Endothelial cell of umbilical vein (primary cell): ENCODE data around the gene PTPN22. TPM values are rescaled to one million over a fixed set of nuclear protein-coding genes. Genes with fewer than 3 reads are reported as not detected.

Source experiments
- BruUV-seq: library from RNA; stranded (reverse); fragments of 400-500 nt; replicated peaks from 2 replicates; lab custom pipeline; 2021; lab: Mats Ljungman, UMichigan
- CTCF ChIA-PET: fragments of 300-600, 350-600 bp; sonication (Branson Sonifier 250); formaldehyde crosslinking; loops from one replicate; lab custom pipeline; 2021; ENCODE audit warnings: antibody characterized with exemption, inconsistent platforms; lab: Charles Lee
- POLR2A ChIA-PET: fragments of 300-600, 350-600 bp; sonication (Branson Sonifier 250); formaldehyde crosslinking; loops from one replicate; lab custom pipeline; 2021; ENCODE audit warnings: antibody characterized with exemption, inconsistent platforms; lab: Charles Lee
- DNase-seq: peaks from one replicate; pipeline ENCODE4 v3.0.0-alpha.2; 2011; ENCODE audit warnings: low read depth, low spot score
- FAIRE-seq: peaks from 2 replicates; lab custom pipeline; 2011; peaks lifted over from hg19 to GRCh38; lab: Jason Lieb, UNC
- H2AFZ ChIP-seq: 2 replicates; pipeline ENCODE4 v1.6.0; 2012; ENCODE audit warnings: low read depth, low read length, control low read depth, inconsistent platforms
- H3K27ac ChIP-seq: 2 replicates; pipeline ENCODE4 v1.5.1; 2011; ENCODE audit warnings: low read depth, mild to moderate bottlenecking, control low read depth, low read length, moderate library complexity; ENCODE audit not compliant: insufficient read depth
- H3K27me3 ChIP-seq, 2 experiments: 2 replicates each; pipeline versions ENCODE4 v1.6.0 to v1.6.1; 2011; ENCODE audit warnings: low read length in 2 of 2, mixed read lengths in 1 of 2; ENCODE audit not compliant: control insufficient read depth in 2 of 2, insufficient read depth in 2 of 2
- H3K36me3 ChIP-seq, 2 experiments: 2 replicates in 1 of 2; 3 replicates in 1 of 2; pipeline ENCODE4 v1.5.1; 2011; ENCODE audit warnings: low read length in 2 of 2, mild to moderate bottlenecking in 1 of 2, moderate library complexity in 1 of 2; ENCODE audit not compliant: control insufficient read depth in 2 of 2, insufficient read depth in 2 of 2; ENCODE audit errors: extremely low read depth in 1 of 2
- H3K4me1 ChIP-seq: 3 replicates; pipeline ENCODE4 v1.5.1; 2011; ENCODE audit warnings: mild to moderate bottlenecking, low read length; ENCODE audit not compliant: control insufficient read depth, insufficient read depth; ENCODE audit errors: extremely low read depth
- H3K4me2 ChIP-seq: 2 replicates; pipeline ENCODE4 v1.6.1; 2011; ENCODE audit warnings: low read length, control low read depth, mixed read lengths; ENCODE audit not compliant: insufficient read depth
- H3K4me3 ChIP-seq, 3 experiments: fragments of 200-600 bp in 1 of 3; sonication (generic), shearing (Covaris generic) in 1 of 3; replicated peaks in 1 of 3; 2 replicates each; pipeline ENCODE4 v1.5.1; 2011 to 2016; ENCODE audit warnings: control low read depth in 3 of 3, low read length in 3 of 3, mild to moderate bottlenecking in 2 of 3, inconsistent platforms in 1 of 3, low read depth in 1 of 3, moderate library complexity in 1 of 3; ENCODE audit not compliant: insufficient read depth in 1 of 3
- H3K79me2 ChIP-seq: 2 replicates; pipeline ENCODE4 v1.6.0; 2012; ENCODE audit warnings: low read length, inconsistent platforms; ENCODE audit not compliant: control insufficient read depth, insufficient read depth
- H3K9ac ChIP-seq: replicated peaks from 2 replicates; pipeline ENCODE3; 2011; ENCODE audit warnings: low read length, control low read depth; ENCODE audit not compliant: insufficient read depth; ENCODE audit errors: extremely low read depth
- H3K9me1 ChIP-seq: replicated peaks from 3 replicates; pipeline ENCODE4 v1.6.0; 2011; ENCODE audit warnings: mild to moderate bottlenecking, low read length; ENCODE audit not compliant: control insufficient read depth, insufficient read depth; ENCODE audit errors: extremely low read depth
- H3K9me3 ChIP-seq: replicated peaks from 2 replicates; pipeline ENCODE4 v1.5.1; 2012; ENCODE audit warnings: low read length, inconsistent platforms; ENCODE audit not compliant: control insufficient read depth, insufficient read depth
- H4K20me1 ChIP-seq: replicated peaks from 2 replicates; pipeline ENCODE3; 2011; ENCODE audit warnings: mild to moderate bottlenecking, low read length; ENCODE audit not compliant: control insufficient read depth, insufficient read depth; ENCODE audit errors: extremely low read depth
- EZH2 ChIP-seq: IDR thresholded peaks from 2 replicates; pipeline ENCODE4 v1.6.1; 2012; ENCODE audit warnings: borderline replicate concordance, low read depth, mild to moderate bottlenecking, moderate library complexity, low read length, inconsistent platforms; ENCODE audit not compliant: severe bottlenecking
- FOS ChIP-seq: IDR thresholded peaks from 2 replicates; pipeline ENCODE4 v1.6.1; 2011; ENCODE audit warnings: mild to moderate bottlenecking, low read length, moderate library complexity, borderline replicate concordance; ENCODE audit not compliant: insufficient read depth
- GATA2 ChIP-seq: IDR thresholded peaks from 2 replicates; pipeline ENCODE4 v1.7.0; 2011; ENCODE audit warnings: low read depth, mild to moderate bottlenecking, moderate library complexity, mixed read lengths, low read length; ENCODE audit not compliant: insufficient read length, insufficient read depth
- JUN ChIP-seq: IDR thresholded peaks from 2 replicates; pipeline ENCODE4 v1.6.1; 2011; ENCODE audit warnings: borderline replicate concordance, low read depth; ENCODE audit not compliant: insufficient read length, insufficient read depth
- MYC ChIP-seq: IDR thresholded peaks from one replicate; pipeline ENCODE4 v1.6.1; 2011; ENCODE audit warnings: mild to moderate bottlenecking, low read depth, low read length
- POLR2A ChIP-seq: IDR thresholded peaks from 2 replicates; pipeline ENCODE4 v1.6.1; 2012; ENCODE audit warnings: low read depth, mild to moderate bottlenecking, control low read depth, low read length
- POLR2AphosphoS5 ChIP-seq: IDR thresholded peaks from 2 replicates; pipeline ENCODE4 v1.6.1; 2012; ENCODE audit warnings: low read depth, mild to moderate bottlenecking, control low read depth, low read length, moderate library complexity; ENCODE audit not compliant: insufficient read depth
- dilution Hi-C: fragments of 300-500 bp; cut with MboI; formaldehyde crosslinking; loops from one replicate; pipeline ENCODE4 v1.15.0; 2019; ENCODE audit warnings: low sequenced_read_pairs; ENCODE audit not compliant: extremely low pct_ligation_motif_present
- intact Hi-C: fragments of 100-400 bp; cut with micrococcal nuclease; formaldehyde crosslinking; loops from one replicate; pipeline ENCODE4 v1.10.0; 2022
- polyA plus RNA-seq, 4 experiments: library from polyadenylated mRNA; depleted of rRNA in 3 of 4; stranded (reverse) in 3 of 4; unstranded in 1 of 4; fragments of >200 nt; gene quantifications; 2 replicates each; pipeline versions ENCODE4 v1.2.1 to v1.2.3, GENCODE V29; 2011 to 2012; ENCODE audit warnings: missing spikeins in 1 of 4
- total RNA-seq: library from RNA; stranded (reverse); gene quantifications from 2 replicates; pipeline ENCODE4 v1.2.3, GENCODE V29; 2021
- TF ChIP-seq, protein P1 (sequence below): IDR thresholded peaks from 2 replicates; pipeline ENCODE4 v1.6.1; 2011; ENCODE audit not compliant: insufficient read depth, insufficient read length
- TF ChIP-seq, protein P2 (sequence below), 2 donors: IDR thresholded peaks; 1 replicate in 1 of 2; 2 replicates in 1 of 2; pipeline ENCODE4 v1.5.1; 2011; ENCODE audit warnings: low read length in 2 of 2, mild to moderate bottlenecking in 2 of 2, moderate library complexity in 2 of 2, control low read depth in 1 of 2, inconsistent platforms in 1 of 2, low read depth in 1 of 2; ENCODE audit not compliant: insufficient read depth in 1 of 2; ENCODE audit errors: extremely low read depth in 1 of 2

The PTPN22 gene
- total and polyA plus RNA-seq, 2 donors (not counting 3 experiments of a cell fraction or from before 2014, with no cell fraction given), result not detected

DNA sequence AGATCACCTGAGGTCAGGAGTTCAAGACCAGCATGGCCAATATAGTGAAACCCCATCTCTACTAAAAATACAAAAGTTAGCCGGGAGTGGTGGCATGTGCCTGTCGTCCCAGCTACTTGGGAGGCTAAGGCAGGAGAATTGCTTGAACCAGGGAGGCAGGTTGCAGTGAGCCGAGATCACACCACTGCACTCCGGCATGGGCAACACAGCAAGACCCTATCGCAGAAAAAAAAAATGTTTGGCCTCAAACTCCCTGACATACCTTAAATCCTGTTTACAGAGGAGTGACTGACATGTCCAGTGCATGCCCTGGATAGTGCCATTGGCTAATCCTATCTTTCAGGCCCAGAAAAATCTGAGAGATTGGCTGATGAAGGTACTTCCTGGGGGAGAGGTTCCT is 45.5 kb upstream of the PTPN22 start:
- Histone ChIP-seq H2AFZ (no peak overlapping the region), H3K9me3 (no peaks in the 10 kb centered on the region), H3K79me2 (no peaks in the 10 kb centered on the region), H4K20me1 (no peaks in the 10 kb centered on the region), H3K9me1 (no peaks in the 10 kb centered on the region), H3K4me3 (no peak overlapping the region), H3K9ac (no peak overlapping the region), H3K27me3 (peaks cover 0 to 2% of the 10 kb centered on the region in 2 experiments), H3K4me1 (no peaks in the 10 kb centered on the region), H3K36me3 (peaks cover 0 to 2% of the 10 kb centered on the region in 2 experiments), H3K27ac (no peak overlapping the region), H3K4me2 (no peak overlapping the region)
- intact Hi-C loops, result no loop called here
- BruUV-seq, result no TSS peak
- FAIRE-seq (no peak), DNase-seq (no peak)
- dilution Hi-C loops, result no loop called here
- TF ChIP-seq POLR2A (no peak), POLR2AphosphoS5 (no peak), MYC (no peak), GATA2 (no peak), FOS (no peak), EZH2 (no peak), JUN (no peak)
- TF ChIP-seq, protein P1, sequence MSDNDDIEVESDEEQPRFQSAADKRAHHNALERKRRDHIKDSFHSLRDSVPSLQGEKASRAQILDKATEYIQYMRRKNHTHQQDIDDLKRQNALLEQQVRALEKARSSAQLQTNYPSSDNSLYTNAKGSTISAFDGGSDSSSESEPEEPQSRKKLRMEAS, result no peak
- TF ChIP-seq, protein P2, sequence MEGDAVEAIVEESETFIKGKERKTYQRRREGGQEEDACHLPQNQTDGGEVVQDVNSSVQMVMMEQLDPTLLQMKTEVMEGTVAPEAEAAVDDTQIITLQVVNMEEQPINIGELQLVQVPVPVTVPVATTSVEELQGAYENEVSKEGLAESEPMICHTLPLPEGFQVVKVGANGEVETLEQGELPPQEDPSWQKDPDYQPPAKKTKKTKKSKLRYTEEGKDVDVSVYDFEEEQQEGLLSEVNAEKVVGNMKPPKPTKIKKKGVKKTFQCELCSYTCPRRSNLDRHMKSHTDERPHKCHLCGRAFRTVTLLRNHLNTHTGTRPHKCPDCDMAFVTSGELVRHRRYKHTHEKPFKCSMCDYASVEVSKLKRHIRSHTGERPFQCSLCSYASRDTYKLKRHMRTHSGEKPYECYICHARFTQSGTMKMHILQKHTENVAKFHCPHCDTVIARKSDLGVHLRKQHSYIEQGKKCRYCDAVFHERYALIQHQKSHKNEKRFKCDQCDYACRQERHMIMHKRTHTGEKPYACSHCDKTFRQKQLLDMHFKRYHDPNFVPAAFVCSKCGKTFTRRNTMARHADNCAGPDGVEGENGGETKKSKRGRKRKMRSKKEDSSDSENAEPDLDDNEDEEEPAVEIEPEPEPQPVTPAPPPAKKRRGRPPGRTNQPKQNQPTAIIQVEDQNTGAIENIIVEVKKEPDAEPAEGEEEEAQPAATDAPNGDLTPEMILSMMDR (IDR thresholded peaks at IDR 0.05; ENCODE audit: extremely low read depth in 1 of 2, insufficient read depth in 1 of 2, low read depth in 1 of 2, low read length in 2 of 2), result no peak
- CTCF ChIA-PET, result interaction anchor here (1.4 kb wide), 1 partner anchor 82 kb away, joined by 3 read pairs; no protein-coding TSS in a partner anchor
- POLR2A ChIA-PET, result interaction anchor here (0.6 kb wide), 1 partner anchor 10 kb away, joined by 3 read pairs; no protein-coding TSS in a partner anchor
